Mesenchymal stem cell (in vitro differentiated cells and primary cell): Measurements from ENCODE around the gene IGFBP6. TPM values are rescaled to one million over a fixed set of nuclear protein-coding genes. Genes with fewer than 3 reads are reported as not detected.

Experiments
- DNase-seq: peaks from one replicate; pipeline ENCODE4 v3.0.0-alpha.2; 2013
- H2AFZ ChIP-seq: one replicate; pipeline ENCODE4 v1.6.1; 2013; ENCODE audit warnings: low read depth, mild to moderate bottlenecking, control low read depth, inconsistent platforms, low read length, moderate library complexity
- H2AK5ac ChIP-seq: 2 replicates; pipeline ENCODE4 v1.6.1; 2013; ENCODE audit warnings: low read length, moderate library complexity, mild to moderate bottlenecking, inconsistent platforms; ENCODE audit not compliant: severe bottlenecking
- H2BK120ac ChIP-seq: one replicate; pipeline ENCODE4 v1.6.1; 2013; ENCODE audit warnings: low read depth, mild to moderate bottlenecking, inconsistent platforms, low read length, moderate library complexity
- H2BK12ac ChIP-seq, 2 experiments: one replicate each; pipeline ENCODE4 v1.6.1; 2013; ENCODE audit warnings: inconsistent platforms in 2 of 2, low read length in 2 of 2, mild to moderate bottlenecking in 2 of 2, moderate library complexity in 2 of 2, control low read depth in 1 of 2
- H2BK15ac ChIP-seq: one replicate; pipeline ENCODE4 v1.6.1; 2013; ENCODE audit warnings: mild to moderate bottlenecking, low read depth, inconsistent platforms; ENCODE audit not compliant: poor library complexity, severe bottlenecking
- H2BK5ac ChIP-seq: 2 replicates; pipeline ENCODE4 v1.6.1; 2013; ENCODE audit warnings: low read depth, mild to moderate bottlenecking, low read length, control low read depth, inconsistent platforms; ENCODE audit not compliant: poor library complexity, severe bottlenecking
- H3K14ac ChIP-seq, 2 experiments: one replicate each; pipeline ENCODE4 v1.6.1; 2013; ENCODE audit warnings: inconsistent platforms in 2 of 2, low read length in 2 of 2, control low read depth in 1 of 2, mild to moderate bottlenecking in 1 of 2, moderate library complexity in 1 of 2
- H3K18ac ChIP-seq, 2 experiments: one replicate each; pipeline ENCODE4 v1.6.1; 2013; ENCODE audit warnings: inconsistent platforms in 2 of 2, low read length in 2 of 2, control low read depth in 1 of 2, low read depth in 1 of 2, mild to moderate bottlenecking in 1 of 2
- H3K23ac ChIP-seq, 2 experiments: one replicate each; pipeline ENCODE4 v1.6.1; 2013; ENCODE audit warnings: inconsistent platforms in 2 of 2, low read length in 2 of 2, mild to moderate bottlenecking in 2 of 2, moderate library complexity in 2 of 2, control low read depth in 1 of 2
- H3K27ac ChIP-seq: 2 replicates; pipeline ENCODE4 v1.5.1; 2013; ENCODE audit warnings: mild to moderate bottlenecking, moderate library complexity, low read length, control low read depth, inconsistent platforms; ENCODE audit not compliant: poor library complexity, severe bottlenecking
- H3K27me3 ChIP-seq, 2 experiments: 2 replicates each; pipeline versions ENCODE4 v1.6.1 to v1.7.0; 2013; ENCODE audit warnings: low read length in 2 of 2, mild to moderate bottlenecking in 2 of 2, moderate library complexity in 2 of 2, control low read depth in 1 of 2, inconsistent platforms in 1 of 2; ENCODE audit not compliant: control insufficient read depth in 1 of 2, insufficient read depth in 1 of 2
- H3K36me3 ChIP-seq, 2 experiments: 2 replicates each; pipeline versions ENCODE4 v1.6.1 to v1.7.0; 2013; ENCODE audit warnings: low read length in 2 of 2, control low read depth in 1 of 2, inconsistent platforms in 1 of 2, low read depth in 1 of 2, mild to moderate bottlenecking in 1 of 2; ENCODE audit not compliant: insufficient read depth in 2 of 2, control insufficient read depth in 1 of 2
- H3K4ac ChIP-seq, 2 experiments: one replicate each; pipeline ENCODE4 v1.6.1; 2013; ENCODE audit warnings: inconsistent platforms in 2 of 2, low read length in 2 of 2, mild to moderate bottlenecking in 2 of 2, moderate library complexity in 2 of 2, control low read depth in 1 of 2, low read depth in 1 of 2
- H3K4me1 ChIP-seq: 2 replicates; pipeline ENCODE4 v1.6.1; 2013; ENCODE audit warnings: low read depth, low read length, control low read depth; ENCODE audit not compliant: control insufficient read depth, insufficient read depth
- H3K4me2 ChIP-seq: 2 replicates; pipeline ENCODE4 v1.6.1; 2013; ENCODE audit warnings: low read length, mild to moderate bottlenecking, inconsistent platforms; ENCODE audit not compliant: poor library complexity, severe bottlenecking
- H3K4me3 ChIP-seq, 2 experiments: 2 replicates each; pipeline versions ENCODE4 v1.5.1 to v1.7.0; 2013; ENCODE audit warnings: low read length in 2 of 2, mild to moderate bottlenecking in 2 of 2, control low read depth in 1 of 2, low read depth in 1 of 2; ENCODE audit not compliant: insufficient read depth in 1 of 2
- H3K79me1 ChIP-seq: replicated peaks from 2 replicates; pipeline ENCODE4 v1.6.1; 2013; ENCODE audit warnings: mild to moderate bottlenecking, control low read depth, low read length, inconsistent platforms; ENCODE audit not compliant: poor library complexity, severe bottlenecking
- H3K9ac ChIP-seq: 2 replicates; pipeline ENCODE4 v1.7.0; 2013; ENCODE audit warnings: mild to moderate bottlenecking, low read length, moderate library complexity
- H3K9me3 ChIP-seq: 2 replicates; pipeline ENCODE4 v1.7.0; 2013; ENCODE audit warnings: mild to moderate bottlenecking, low read length; ENCODE audit not compliant: control insufficient read depth
- H4K8ac ChIP-seq: one replicate; pipeline ENCODE4 v1.6.1; 2013; ENCODE audit warnings: inconsistent platforms, mild to moderate bottlenecking, low read length, moderate library complexity
- H4K91ac ChIP-seq: one replicate; pipeline ENCODE4 v1.6.1; 2013; ENCODE audit warnings: mild to moderate bottlenecking, low read length, inconsistent platforms
- WGBS: methylation state at CpG from one replicate; pipeline ENCODE4 v1.1.7; 2013; ENCODE audit warnings: mixed read lengths; 5-methylcytosine and 5-hydroxymethylcytosine counted together
- polyA plus RNA-seq, 2 experiments: library from polyadenylated mRNA; stranded (reverse); fragments of 200-250 nt; gene quantifications; one replicate each; pipeline ENCODE4 v1.2.3, GENCODE V29; 2013

Gene IGFBP6, protein sequence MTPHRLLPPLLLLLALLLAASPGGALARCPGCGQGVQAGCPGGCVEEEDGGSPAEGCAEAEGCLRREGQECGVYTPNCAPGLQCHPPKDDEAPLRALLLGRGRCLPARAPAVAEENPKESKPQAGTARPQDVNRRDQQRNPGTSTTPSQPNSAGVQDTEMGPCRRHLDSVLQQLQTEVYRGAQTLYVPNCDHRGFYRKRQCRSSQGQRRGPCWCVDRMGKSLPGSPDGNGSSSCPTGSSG
- polyA plus RNA-seq (2013, experiment 1 of 2): 54.0 TPM
- 54.6 TPM for polyA plus RNA-seq (2013, experiment 2 of 2)

DNA sequence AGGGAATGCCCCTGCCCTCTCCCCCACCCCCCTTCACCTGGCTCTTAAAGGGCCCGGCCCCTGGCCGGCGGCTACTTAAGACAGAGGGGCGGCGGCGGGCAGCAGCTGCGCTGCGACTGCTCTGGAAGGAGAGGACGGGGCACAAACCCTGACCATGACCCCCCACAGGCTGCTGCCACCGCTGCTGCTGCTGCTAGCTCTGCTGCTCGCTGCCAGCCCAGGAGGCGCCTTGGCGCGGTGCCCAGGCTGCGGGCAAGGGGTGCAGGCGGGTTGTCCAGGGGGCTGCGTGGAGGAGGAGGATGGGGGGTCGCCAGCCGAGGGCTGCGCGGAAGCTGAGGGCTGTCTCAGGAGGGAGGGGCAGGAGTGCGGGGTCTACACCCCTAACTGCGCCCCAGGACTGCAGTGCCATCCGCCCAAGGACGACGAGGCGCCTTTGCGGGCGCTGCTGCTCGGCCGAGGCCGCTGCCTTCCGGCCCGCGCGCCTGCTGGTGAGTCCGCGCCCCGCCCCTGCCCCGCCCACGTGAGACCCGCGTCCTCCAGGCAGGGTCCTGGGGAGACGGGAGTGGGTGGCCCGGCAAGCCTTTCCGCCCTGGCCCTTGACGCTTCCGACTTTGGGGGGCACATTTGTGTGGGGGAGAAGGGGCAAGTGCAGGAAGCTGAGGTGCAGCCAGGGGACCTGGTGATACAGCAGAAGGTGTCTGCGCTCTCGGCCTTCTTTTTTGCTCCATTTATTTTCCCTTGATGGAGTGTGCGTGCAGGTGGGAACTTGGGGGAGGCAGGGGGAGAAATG, at the start of gene IGFBP6:
Gene IGFBP6 (plus strand): TSS at position 104 of the 790 bp plus-strand sequence. CDS start 51 bp downstream, at position 155.
- H2BK12ac ChIP-seq: peak within 1 kb of the TSS; percentile 80 to 92
- H2BK5ac ChIP-seq: peak within 1 kb of the TSS; percentile 25
- H3K23ac ChIP-seq: peak within 1 kb of the TSS; percentile 31 to 90
- H3K36me3 ChIP-seq: peaks cover 0 to 28% of the 10 kb centered on the region in 2 experiments
- under 1% methylated on average over 50 of the region's 51 CpGs for WGBS
- H3K79me1 ChIP-seq: no peaks in the 10 kb centered on the region
- peak; percentile 56 for DNase-seq
- H2AK5ac ChIP-seq: peak within 1 kb of the TSS; percentile 28
- peak within 1 kb of the TSS; percentile 68 for H2AFZ ChIP-seq
- peak within 1 kb of the TSS; percentile 94 to 98 for H3K18ac ChIP-seq
- H3K14ac ChIP-seq: peak within 1 kb of the TSS in 1 of 2 experiments; percentile 96
- H3K4ac ChIP-seq: peak within 1 kb of the TSS; percentile 92 to 96
- peak within 1 kb of the TSS; percentile 94 for H3K9ac ChIP-seq
- peak within 1 kb of the TSS; percentile 66 to 85 for H3K4me3 ChIP-seq
- peak within 1 kb of the TSS; percentile 99 for H4K8ac ChIP-seq
- peaks cover 0 to 9% of the 10 kb centered on the region in 2 experiments for H3K27me3 ChIP-seq
- peak within 1 kb of the TSS; percentile 31 for H3K27ac ChIP-seq
- peaks cover 25% of the 10 kb centered on the region for H3K4me1 ChIP-seq
- H2BK15ac ChIP-seq: peak within 1 kb of the TSS; percentile 77
- peak within 1 kb of the TSS; percentile 100 for H3K4me2 ChIP-seq
- no peaks in the 10 kb centered on the region for H3K9me3 ChIP-seq
- peak within 1 kb of the TSS; percentile 97 for H2BK120ac ChIP-seq
- peak within 1 kb of the TSS; percentile 97 for H4K91ac ChIP-seq

DNA sequence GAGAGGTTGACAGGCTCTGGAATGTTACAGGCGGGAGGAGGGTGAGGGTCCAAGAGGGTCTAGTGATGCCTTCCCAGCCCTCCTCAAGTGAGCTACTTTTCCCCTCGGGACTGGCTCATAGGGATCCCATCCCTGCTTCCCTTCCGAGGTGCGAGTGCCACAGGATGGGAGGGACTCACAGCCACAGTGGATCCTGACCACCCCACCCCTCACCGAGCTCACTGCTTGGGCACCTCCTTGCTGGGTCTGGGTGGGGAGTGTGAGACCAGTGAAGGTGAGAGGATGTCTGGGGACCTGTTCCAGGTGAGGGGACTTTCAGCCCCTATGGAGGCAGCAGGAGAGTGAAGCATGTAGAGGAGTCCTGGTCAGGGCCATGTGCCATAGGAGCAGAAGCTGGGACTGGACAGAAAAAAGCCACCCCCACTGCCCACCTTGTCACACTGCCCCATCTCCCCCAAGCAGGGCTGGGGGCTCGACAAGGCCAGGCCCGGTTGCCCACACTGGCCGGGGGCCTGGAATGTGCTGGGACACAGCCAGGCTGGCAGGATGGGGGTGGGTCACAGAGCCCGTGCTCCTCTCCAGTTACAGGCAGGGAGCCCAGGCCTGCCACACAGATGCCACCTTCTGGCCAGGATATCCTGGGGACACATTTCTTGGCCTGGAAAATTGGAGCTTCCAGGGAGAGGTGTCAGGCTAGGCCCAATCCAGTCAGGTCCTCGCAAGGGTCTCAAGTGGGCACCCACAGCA, 49.3 kb upstream of the IGFBP6 start:
- peak overlapping the region; percentile 7 to 99 for H2BK12ac ChIP-seq
- H3K9me3 ChIP-seq: no peaks in the 10 kb centered on the region
- H3K27me3 ChIP-seq: no peaks in the 10 kb centered on the region
- no peak overlapping the region for H2AFZ ChIP-seq
- DNase-seq: peak; percentile 47
- H4K91ac ChIP-seq: peak overlapping the region; percentile 93
- peak overlapping the region; percentile 95 for H3K9ac ChIP-seq
- H2BK120ac ChIP-seq: peak overlapping the region; percentile 42
- peaks cover 9% of the 10 kb centered on the region for H3K79me1 ChIP-seq
- H3K36me3 ChIP-seq: peaks cover 12 to 15% of the 10 kb centered on the region in 2 experiments
- peak overlapping the region; percentile 93 for H3K4me2 ChIP-seq
- peak overlapping the region in 1 of 2 experiments; percentile 89 for H3K4me3 ChIP-seq
- peak overlapping the region; percentile 97 for H2BK5ac ChIP-seq
- peak overlapping the region in 1 of 2 experiments; percentile 96 for H3K14ac ChIP-seq
- H3K23ac ChIP-seq: peak overlapping the region in 1 of 2 experiments; percentile 28
- H2BK15ac ChIP-seq: peak overlapping the region; percentile 100
- WGBS: 9% methylated on average over 6 of the region's 10 CpGs
- H3K4me1 ChIP-seq: peaks cover 64% of the 10 kb centered on the region
- H3K4ac ChIP-seq: peak overlapping the region; percentile 26 to 71
- peak overlapping the region; percentile 24 for H2AK5ac ChIP-seq
- peak overlapping the region; percentile 96 for H4K8ac ChIP-seq
- H3K27ac ChIP-seq: peak overlapping the region; percentile 94
- H3K18ac ChIP-seq: peak overlapping the region; percentile 96 to 100

DNA sequence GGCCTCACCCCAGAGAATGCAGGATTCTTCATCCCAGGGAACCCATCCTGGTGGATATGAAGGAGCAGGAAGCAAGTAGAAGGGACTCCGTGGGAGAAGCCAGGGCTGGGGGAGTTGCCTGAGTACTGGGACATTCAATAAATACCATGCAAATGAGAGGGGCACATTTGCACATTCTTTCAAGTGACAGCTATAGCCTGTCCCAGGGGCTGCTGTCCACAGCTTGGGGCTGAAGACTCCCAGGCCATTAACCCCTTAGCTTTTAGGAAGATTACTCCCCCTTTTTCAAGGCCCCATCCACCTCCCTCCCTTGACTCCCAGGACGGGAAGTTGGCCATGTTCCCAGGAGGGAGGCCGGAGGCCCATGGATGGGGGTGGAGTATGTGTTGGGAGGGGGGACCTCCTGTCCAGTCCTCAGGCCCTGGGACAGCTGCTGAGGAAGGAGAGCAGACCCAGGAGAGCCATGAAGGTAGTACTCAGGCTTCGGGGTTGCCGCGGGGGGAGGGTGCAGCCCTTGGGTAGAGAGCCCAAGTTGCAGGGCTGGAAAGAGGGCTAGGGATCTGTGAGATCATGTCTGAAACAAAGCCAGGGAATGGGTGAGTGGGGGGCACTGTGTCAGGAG, 48.6 kb upstream of the IGFBP6 start:
- Histone ChIP-seq H4K8ac (peak overlapping the region; percentile 96), H3K14ac (peak overlapping the region in 1 of 2 experiments; percentile 92), H3K4me2 (peak overlapping the region; percentile 80), H3K79me1 (peaks cover 13% of the 10 kb centered on the region), H3K27me3 (no peaks in the 10 kb centered on the region), H2BK5ac (peak overlapping the region; percentile 97), H4K91ac (peak overlapping the region; percentile 93), H2BK15ac (peak overlapping the region; percentile 100), H2AFZ (no peak overlapping the region), H3K4me3 (peak overlapping the region in 1 of 2 experiments; percentile 89), H3K4ac (peak overlapping the region; percentile 26 to 98), H2AK5ac (peak overlapping the region; percentile 24), H3K4me1 (peaks cover 71% of the 10 kb centered on the region), H2BK12ac (peak overlapping the region; percentile 60 to 99), H3K36me3 (peaks cover 16 to 19% of the 10 kb centered on the region in 2 experiments), H3K18ac (peak overlapping the region; percentile 98 to 100), H3K23ac (peak overlapping the region in 1 of 2 experiments; percentile 70), H3K27ac (peak overlapping the region; percentile 94), H3K9ac (peak overlapping the region; percentile 95), H3K9me3 (no peaks in the 10 kb centered on the region), H2BK120ac (peak overlapping the region; percentile 94)
- WGBS: 3% methylated on average over 6 of the region's 6 CpGs
- peak; percentile 78 for DNase-seq
